Transverse colon (tissue), 4 donors: ENCODE results near the gene P2RY6. TPM values are rescaled to one million over a fixed set of nuclear protein-coding genes. Genes with fewer than 3 reads are reported as not detected.
A peak's percentile ranks its signal among the peaks of the same experiment; 100 is the strongest.

Source experiments
- DNase-seq: peaks from one replicate; pipeline ENCODE4 v3.0.0-alpha.2; 2019
- H3K27ac ChIP-seq, 4 donors: fragments of 200-600 bp; sonication (generic); 2 replicates each; pipeline ENCODE4 v1.5.1; 2016 to 2018; ENCODE audit warnings: inconsistent platforms in 4 of 4
- H3K27me3 ChIP-seq: fragments of 200-600 bp; sonication (generic); 2 replicates; pipeline ENCODE4 v1.5.1; 2017; ENCODE audit warnings: inconsistent platforms
- H3K36me3 ChIP-seq, 4 donors: fragments of 200-600 bp; sonication (generic); 2 replicates each; pipeline ENCODE4 v1.5.1; 2017 to 2019; ENCODE audit warnings: inconsistent platforms in 4 of 4
- H3K4me1 ChIP-seq, 4 donors: fragments of 200-600 bp; sonication (generic); 2 replicates each; pipeline ENCODE4 v1.5.1; 2017 to 2020; ENCODE audit warnings: inconsistent platforms in 4 of 4
- H3K4me3 ChIP-seq, 4 donors: fragments of 200-600 bp; sonication (generic); 1 replicate in 1 of 4; 2 replicates in 3 of 4; pipeline versions ENCODE4 v1.5.1 to v1.6.1; 2017 to 2019; ENCODE audit warnings: inconsistent platforms in 4 of 4
- H3K9me3 ChIP-seq, 2 donors: fragments of 200-600 bp; sonication (generic); 2 replicates each; pipeline ENCODE4 v1.5.1; 2017 to 2019; ENCODE audit warnings: inconsistent platforms in 2 of 2
- CTCF ChIP-seq, 5 experiments: fragments of 200-600 bp in 3 of 5; fragments of 450-650 bp in 2 of 5; sonication (generic) in 3 of 5; IDR thresholded peaks; 1 replicate in 2 of 5; 2 replicates in 3 of 5; pipeline ENCODE4 v1.5.1; 2016 to 2017; ENCODE audit warnings: antibody characterized with exemption in 5 of 5, inconsistent platforms in 3 of 5, mild to moderate bottlenecking in 2 of 5, moderate library complexity in 1 of 5
- EP300 ChIP-seq: sonication (generic); formaldehyde crosslinking; IDR thresholded peaks from one replicate; pipeline ENCODE4 v1.6.1; 2017; ENCODE audit warnings: antibody characterized with exemption, low read depth
- POLR2A ChIP-seq: fragments of 450-650 bp; IDR thresholded peaks from one replicate; pipeline ENCODE4 v1.6.1; 2016; ENCODE audit warnings: antibody characterized with exemption, mild to moderate bottlenecking, moderate library complexity
- POLR2AphosphoS5 ChIP-seq, 3 donors: sonication (generic); formaldehyde crosslinking; IDR thresholded peaks; one replicate each; pipeline ENCODE4 v1.6.1; 2016; ENCODE audit warnings: antibody characterized with exemption in 3 of 3
- WGBS, 2 donors: methylation state at CpG; one replicate each; pipeline ENCODE4 v1.1.5; 2018; ENCODE audit warnings: low coverage in 1 of 2; 5-methylcytosine and 5-hydroxymethylcytosine counted together
- in situ Hi-C, 4 donors: fragments of 200-750 bp; cut with MboI; loops; one replicate each; pipeline versions ENCODE4 v1.15.0 to v1.15.1; 2017; ENCODE audit warnings: low sequenced_read_pairs in 3 of 4, low pct_ligation_motif_present in 1 of 4, low pct_unique_long_range_greater_than_20kb in 1 of 4
- intact Hi-C: fragments of 100-400 bp; cut with DNase I; formaldehyde crosslinking; loops from one replicate; pipeline ENCODE4 v1.15.1; 2023; ENCODE audit warnings: low total_unique reads
- total RNA-seq, 4 donors: library from RNA; depleted of rRNA; stranded (reverse); fragments of >200 nt; gene quantifications; one replicate each; pipeline ENCODE4 v1.1.0, GENCODE V29; 2016

Gene P2RY6
- total RNA-seq, 4 donors from 2014 or later = 1.1 to 1.6 (median 1.4) TPM; not detected in 1

GRCh38 chr11:73286240-73286810 is 14.2 kb downstream of the P2RY6 start:
- no peaks in the 10 kb centered on the region for H3K9me3 ChIP-seq
- in situ Hi-C loops (loop anchor here in 1 of 4 donors (10.0 kb wide), 1 partner anchor 102 kb away; no protein-coding TSS in a partner anchor), intact Hi-C loops (loop anchor here (10.0 kb wide), 1 partner anchor 92 kb away; no protein-coding TSS in a partner anchor)
- no peaks in the 10 kb centered on the region for H3K36me3 ChIP-seq
- no peak overlapping the region for H3K4me3 ChIP-seq
- 89% methylated on average over 9 of the region's 9 CpGs; no CpG with 5 or more reads in 1 of the 2 donors for WGBS, 2 donors
- peaks cover 3 to 13% (median 10%) of the 10 kb centered on the region in 4 donors for H3K4me1 ChIP-seq
- H3K27ac ChIP-seq = no peak overlapping the region
- no peak for TF ChIP-seq CTCF (IDR thresholded peaks at IDR 0.05)
- TF ChIP-seq POLR2AphosphoS5 (IDR thresholded peaks at IDR 0.05) = no peak
- no peak for TF ChIP-seq EP300
- no peak for TF ChIP-seq POLR2A
- H3K27me3 ChIP-seq = no peaks in the 10 kb centered on the region
- no peak for DNase-seq

GRCh38 chr11:73287400-73288101 is 15.4 kb downstream of the P2RY6 start:
- no peaks in the 10 kb centered on the region for H3K9me3 ChIP-seq
- 83% methylated on average over 9 of the region's 10 CpGs; no CpG with 5 or more reads in 1 of the 2 donors for WGBS, 2 donors
- no peak for TF ChIP-seq EP300
- no peak for TF ChIP-seq CTCF (IDR thresholded peaks at IDR 0.05)
- TF ChIP-seq POLR2A = no peak
- no peak for TF ChIP-seq POLR2AphosphoS5 (IDR thresholded peaks at IDR 0.05)
- H3K36me3 ChIP-seq = no peaks in the 10 kb centered on the region
- no peak for DNase-seq
- in situ Hi-C loops = loop anchor here in 1 of 4 donors (10.0 kb wide), 1 partner anchor 103 kb away; no protein-coding TSS in a partner anchor
- H3K27ac ChIP-seq = peak overlapping the region in 3 of 4 donors; percentile 15 to 41 (median 23)
- peaks cover 3 to 13% (median 10%) of the 10 kb centered on the region in 4 donors for H3K4me1 ChIP-seq
- no peak overlapping the region for H3K4me3 ChIP-seq
- H3K27me3 ChIP-seq = no peaks in the 10 kb centered on the region
- intact Hi-C loops = loop anchor here (10.0 kb wide), 1 partner anchor 93 kb away; no protein-coding TSS in a partner anchor

GRCh38 chr11:73288192-73288872 is 16.2 kb downstream of the P2RY6 start:
- intact Hi-C loops = loop anchor here (10.0 kb wide), 1 partner anchor 94 kb away; no protein-coding TSS in a partner anchor
- 53 to 63% methylated on average over 3 to 5 of the region's 5 CpGs for WGBS, 2 donors
- Histone ChIP-seq H3K27ac (peak overlapping the region; percentile 15 to 47 (median 39)), H3K27me3 (no peaks in the 10 kb centered on the region), H3K9me3 (no peaks in the 10 kb centered on the region), H3K4me3 (no peak overlapping the region), H3K4me1 (peaks cover 3 to 13% (median 10%) of the 10 kb centered on the region in 4 donors), H3K36me3 (no peaks in the 10 kb centered on the region)
- DNase-seq = no peak
- in situ Hi-C loops = loop anchor here in 1 of 4 donors (10.0 kb wide), 1 partner anchor 104 kb away; no protein-coding TSS in a partner anchor
- TF ChIP-seq EP300 (no peak), CTCF (IDR thresholded peaks at IDR 0.05) (no peak), POLR2A (no peak), POLR2AphosphoS5 (IDR thresholded peaks at IDR 0.05) (no peak)
